ENCODE measurements around the gene PDS5B. TPM values are rescaled to one million over a fixed set of nuclear protein-coding genes. Genes with fewer than 3 reads are reported as not detected.

Gene PDS5B
- total and polyA plus RNA-seq, 10 of the 15 experiments (the other 5 are each of a cell fraction or from before 2014, with no cell fraction given), result 15.4 to 55.3 (median 30.7) TPM

- WGBS (ENCODE audit: insufficient coverage, insufficient replicate concordance, low lambda C conversion rate, missing lambda C conversion rate), result 5% methylated on average over 2 of the region's 2 CpGs
- CTCF ChIA-PET, result interaction anchor here (0.7 to 1.8 kb wide), 9 partner anchors 8 to 281 kb away, joined by 3 to 8 read pairs (median 3); no protein-coding TSS in a partner anchor
These were observed 150.9 kb downstream of the PDS5B start for GRCh38 chr13:32737111-32737571.

More at GRCh38 chr13:32737111-32737571, 150.9 kb downstream of the PDS5B start:
- Histone ChIP-seq H2AFZ (ENCODE audit: control insufficient read depth, low read depth, low read length) (peak overlapping the region; percentile 71), H3K36me3 (ENCODE audit: control insufficient read depth in 2 of 2, insufficient read depth in 2 of 2, low read length in 1 of 2) (peaks cover 0 to 8% of the 10 kb centered on the region in 2 experiments; a peak in 2 of 4 replicates), H3K4me2 (ENCODE audit: control insufficient read depth, insufficient read depth) (peak overlapping the region; percentile 83), H3K9me3 (replicated peaks; ENCODE audit: control insufficient read depth, insufficient read depth, low read length) (no peaks in the 10 kb centered on the region; the same call in 2 of the 3 replicates), H3K27ac (ENCODE audit: control insufficient read depth, insufficient read depth) (peak overlapping the region; percentile 90), H3K79me2 (ENCODE audit: control insufficient read depth, insufficient read depth, low read length) (no peaks in the 10 kb centered on the region; the same call in none of the 2 replicates), H4K20me1 (ENCODE audit: control insufficient read depth, insufficient read depth) (no peaks in the 10 kb centered on the region), H3K27me3 (replicated peaks in 1 of 2; ENCODE audit: control insufficient read depth in 2 of 2, insufficient read depth in 2 of 2, low read length in 1 of 2) (no peaks in the 10 kb centered on the region), H3K4me1 (ENCODE audit: control insufficient read depth, insufficient read depth, low read length) (no peaks in the 10 kb centered on the region), H3K4me3 (peak overlapping the region; percentile 51), H3K9ac (ENCODE audit: control insufficient read depth, insufficient read depth, low read length) (peak overlapping the region; percentile 67)
- no TSS peak for BruUV-seq (replicated peaks)
- ATAC-seq, result peak; percentile 84
- in situ Hi-C loops (cut with MboI), result no loop called here
- TF ChIP-seq PKNOX1 (IDR thresholded peaks at IDR 0.05) (peak; percentile 17; the same call in 1 of the 2 replicates), TCF12 (IDR thresholded peaks at IDR 0.05; ENCODE audit: low read depth, low read length) (no peak), ASH2L (IDR thresholded peaks at IDR 0.05; ENCODE audit: borderline replicate concordance, low read depth) (peak; percentile 88; the same call in 1 of the 2 replicates), GATAD2B (conservative IDR thresholded peaks at IDR 0.05; ENCODE audit: low read depth) (0 out of 2 replicates have a peak, but pooled peaks have one; percentile 40), MTA2 (IDR thresholded peaks at IDR 0.05; ENCODE audit: low read depth) (peak; percentile 48; the same call in 1 of the 2 replicates), DPF2 (IDR thresholded peaks at IDR 0.05) (peak; percentile 58), RUNX3 (IDR thresholded peaks at IDR 0.05; ENCODE audit: low read length) (peak; percentile 25; the same call in 1 of the 2 replicates), NBN (IDR thresholded peaks at IDR 0.05) (0 out of 2 replicates have a peak, but pooled peaks have one; percentile 10), HDGF (IDR thresholded peaks at IDR 0.05) (no peak), CBFB (IDR thresholded peaks at IDR 0.05; ENCODE audit: low read depth) (no peak), IKZF2 (IDR thresholded peaks at IDR 0.05) (peak; percentile 9 to 44; a peak in 2 of 4 replicates), NFIC (IDR thresholded peaks at IDR 0.05; ENCODE audit: low read depth, low read length) (peak; percentile 52; the same call in 1 of the 2 replicates), TBL1XR1 (IDR thresholded peaks at IDR 0.05; ENCODE audit: low read depth, low read length) (no peak), JUNB (IDR thresholded peaks at IDR 0.05) (peak; percentile 69), BCL11A (IDR thresholded peaks at IDR 0.05; ENCODE audit: low read depth, low read length) (no peak), TAF1 (IDR thresholded peaks at IDR 0.05; ENCODE audit: borderline replicate concordance, low read depth, low read length) (0 out of 2 replicates have a peak, but pooled peaks have one; percentile 24), RFX5 (IDR thresholded peaks at IDR 0.05; ENCODE audit: low read depth, low read length) (no peak), TCF7 (IDR thresholded peaks at IDR 0.05; ENCODE audit: borderline replicate concordance) (peak; percentile 45; the same call in 1 of the 2 replicates), NFYA (IDR thresholded peaks at IDR 0.05; ENCODE audit: borderline replicate concordance, low read depth, low read length) (no peak)
- TF ChIP-seq, protein P1, sequence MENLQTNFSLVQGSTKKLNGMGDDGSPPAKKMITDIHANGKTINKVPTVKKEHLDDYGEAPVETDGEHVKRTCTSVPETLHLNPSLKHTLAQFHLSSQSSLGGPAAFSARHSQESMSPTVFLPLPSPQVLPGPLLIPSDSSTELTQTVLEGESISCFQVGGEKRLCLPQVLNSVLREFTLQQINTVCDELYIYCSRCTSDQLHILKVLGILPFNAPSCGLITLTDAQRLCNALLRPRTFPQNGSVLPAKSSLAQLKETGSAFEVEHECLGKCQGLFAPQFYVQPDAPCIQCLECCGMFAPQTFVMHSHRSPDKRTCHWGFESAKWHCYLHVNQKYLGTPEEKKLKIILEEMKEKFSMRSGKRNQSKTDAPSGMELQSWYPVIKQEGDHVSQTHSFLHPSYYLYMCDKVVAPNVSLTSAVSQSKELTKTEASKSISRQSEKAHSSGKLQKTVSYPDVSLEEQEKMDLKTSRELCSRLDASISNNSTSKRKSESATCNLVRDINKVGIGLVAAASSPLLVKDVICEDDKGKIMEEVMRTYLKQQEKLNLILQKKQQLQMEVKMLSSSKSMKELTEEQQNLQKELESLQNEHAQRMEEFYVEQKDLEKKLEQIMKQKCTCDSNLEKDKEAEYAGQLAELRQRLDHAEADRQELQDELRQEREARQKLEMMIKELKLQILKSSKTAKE (IDR thresholded peaks at IDR 0.05; ENCODE audit: low read depth, poor library complexity, severe bottlenecking), result peak; percentile 69
- TF ChIP-seq, protein P2, sequence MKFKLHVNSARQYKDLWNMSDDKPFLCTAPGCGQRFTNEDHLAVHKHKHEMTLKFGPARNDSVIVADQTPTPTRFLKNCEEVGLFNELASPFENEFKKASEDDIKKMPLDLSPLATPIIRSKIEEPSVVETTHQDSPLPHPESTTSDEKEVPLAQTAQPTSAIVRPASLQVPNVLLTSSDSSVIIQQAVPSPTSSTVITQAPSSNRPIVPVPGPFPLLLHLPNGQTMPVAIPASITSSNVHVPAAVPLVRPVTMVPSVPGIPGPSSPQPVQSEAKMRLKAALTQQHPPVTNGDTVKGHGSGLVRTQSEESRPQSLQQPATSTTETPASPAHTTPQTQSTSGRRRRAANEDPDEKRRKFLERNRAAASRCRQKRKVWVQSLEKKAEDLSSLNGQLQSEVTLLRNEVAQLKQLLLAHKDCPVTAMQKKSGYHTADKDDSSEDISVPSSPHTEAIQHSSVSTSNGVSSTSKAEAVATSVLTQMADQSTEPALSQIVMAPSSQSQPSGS (IDR thresholded peaks at IDR 0.05; ENCODE audit: low read length), result 0 out of 2 replicates have a peak, but pooled peaks have one; percentile 17
- intact Hi-C loops (cut with micrococcal nuclease; ENCODE audit: unreplicated experiment), result loop anchor here (1.0 to 5.0 kb wide), 2 partner anchors 150 to 805 kb away; partner anchors contain the start of gene PDS5B
- peak; percentile 59 for FAIRE-seq
- ChIA-PET POLR2A (interaction anchor here (0.6 to 1.2 kb wide), 6 partner anchors 31 to 414 kb away, joined by 3 to 4 read pairs (median 4); no protein-coding TSS in a partner anchor), SMC1A (ENCODE audit: uncharacterized antibody, unreplicated experiment) (interaction anchor here (0.8 to 3.6 kb wide), 29 partner anchors 8 to 806 kb away, joined by 3 to 29 read pairs (median 4); partner anchors contain the start of genes BRCA2 and ZAR1L), RAD21 (ENCODE audit: unreplicated experiment) (interaction anchor here (0.7 to 1.8 kb wide), 31 partner anchors 9 to 806 kb away, joined by 3 to 9 read pairs (median 4); partner anchors contain the start of genes BRCA2, N4BP2L2, PDS5B and ZAR1L)
- peak; percentile 63 for DNase-seq (ENCODE audit: low read depth, low spot score)

All from GM12878 (cell line).